Loucy (cell line): ENCODE data around the gene CMTM8.

Source experiments
- CTCF ChIP-seq: fragments of 200-600 bp; sonication (generic); conservative IDR thresholded peaks from 2 replicates; pipeline ENCODE4 v1.5.1; 2014; ENCODE audit warnings: mild to moderate bottlenecking, antibody characterized with exemption, low read length
- EZH2phosphoT487 ChIP-seq: fragments of 200-600 bp; IDR thresholded peaks from 2 replicates; pipeline ENCODE4 v1.6.1; 2018; ENCODE audit warnings: antibody characterized with exemption, mild to moderate bottlenecking, moderate library complexity, borderline replicate concordance

DNA sequence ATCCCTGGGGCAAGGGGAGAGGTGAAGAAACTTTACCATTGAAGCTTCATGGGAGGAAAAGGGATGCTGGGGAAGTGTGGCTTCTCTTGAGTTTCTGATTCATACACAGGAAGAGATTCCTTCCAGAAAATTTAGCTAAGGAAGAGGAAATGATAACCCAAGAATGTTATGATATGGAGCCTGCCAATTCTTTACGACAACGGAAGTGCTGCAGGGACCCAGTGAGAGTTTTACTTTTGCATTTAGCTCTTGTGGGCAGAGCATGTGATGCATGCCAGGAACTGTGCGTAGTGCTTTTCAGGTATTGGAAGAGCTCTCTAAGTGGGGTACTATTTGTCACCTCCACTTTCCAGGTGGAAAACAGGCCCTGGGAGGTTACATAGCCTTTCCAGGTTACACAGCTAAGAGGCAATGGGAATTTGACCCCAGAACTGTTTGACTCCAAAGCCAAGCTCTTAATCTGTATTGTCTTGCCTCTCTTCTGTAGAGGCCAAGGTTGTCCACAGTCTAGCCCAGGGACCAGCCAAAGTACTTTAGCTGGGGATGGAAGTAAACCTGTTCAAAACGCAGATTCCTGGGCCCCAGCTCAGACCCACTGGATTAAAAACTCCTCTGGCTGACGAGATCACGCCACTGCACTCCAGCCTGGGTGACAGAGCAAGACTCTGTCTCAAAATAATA, 176.2 kb downstream of the CMTM8 start:
- TF ChIP-seq CTCF (no peak), EZH2phosphoT487 (no peak)
